Skeletal muscle tissue (tissue), 4 donors: ENCODE data around the gene TINAGL1. TPM values are rescaled to one million over a fixed set of nuclear protein-coding genes. Genes with fewer than 3 reads are reported as not detected.

Experiments
- H3K27ac ChIP-seq: one replicate; pipeline ENCODE4 v1.7.0; 2013; ENCODE audit warnings: mild to moderate bottlenecking, low read depth, low read length, inconsistent platforms
- H3K27me3 ChIP-seq, 3 donors: one replicate each; pipeline ENCODE4 v1.7.0; 2013; ENCODE audit warnings: low read length in 3 of 3; ENCODE audit not compliant: control insufficient read depth in 3 of 3, insufficient read depth in 3 of 3
- H3K36me3 ChIP-seq, 3 donors: one replicate each; pipeline ENCODE4 v1.7.0; 2013; ENCODE audit warnings: low read length in 3 of 3; ENCODE audit not compliant: control insufficient read depth in 3 of 3, insufficient read depth in 3 of 3
- H3K4me1 ChIP-seq, 3 donors: one replicate each; pipeline ENCODE4 v1.7.0; 2013; ENCODE audit warnings: low read length in 3 of 3, mild to moderate bottlenecking in 3 of 3; ENCODE audit not compliant: control insufficient read depth in 3 of 3, insufficient read depth in 3 of 3
- H3K4me3 ChIP-seq, 3 donors: one replicate each; pipeline ENCODE4 v1.7.0; 2013; ENCODE audit warnings: low read length in 3 of 3
- H3K9ac ChIP-seq, 3 donors: one replicate each; pipeline ENCODE4 v1.7.0; 2013; ENCODE audit warnings: low read length in 3 of 3, mild to moderate bottlenecking in 3 of 3, moderate library complexity in 2 of 3, low read depth in 1 of 3
- H3K9me3 ChIP-seq, 3 donors: one replicate each; pipeline ENCODE4 v1.7.0; 2013; ENCODE audit warnings: low read length in 3 of 3; ENCODE audit not compliant: control insufficient read depth in 3 of 3
- total RNA-seq: library from RNA; depleted of rRNA; stranded (reverse); fragments of >200 nt; gene quantifications from one replicate; pipeline ENCODE4 v1.2.3, GENCODE V29; 2014
- donor health status: Osteomylitis.

TINAGL1 gene
- total RNA-seq, 1 donor from 2014 or later: 17.2 TPM

DNA sequence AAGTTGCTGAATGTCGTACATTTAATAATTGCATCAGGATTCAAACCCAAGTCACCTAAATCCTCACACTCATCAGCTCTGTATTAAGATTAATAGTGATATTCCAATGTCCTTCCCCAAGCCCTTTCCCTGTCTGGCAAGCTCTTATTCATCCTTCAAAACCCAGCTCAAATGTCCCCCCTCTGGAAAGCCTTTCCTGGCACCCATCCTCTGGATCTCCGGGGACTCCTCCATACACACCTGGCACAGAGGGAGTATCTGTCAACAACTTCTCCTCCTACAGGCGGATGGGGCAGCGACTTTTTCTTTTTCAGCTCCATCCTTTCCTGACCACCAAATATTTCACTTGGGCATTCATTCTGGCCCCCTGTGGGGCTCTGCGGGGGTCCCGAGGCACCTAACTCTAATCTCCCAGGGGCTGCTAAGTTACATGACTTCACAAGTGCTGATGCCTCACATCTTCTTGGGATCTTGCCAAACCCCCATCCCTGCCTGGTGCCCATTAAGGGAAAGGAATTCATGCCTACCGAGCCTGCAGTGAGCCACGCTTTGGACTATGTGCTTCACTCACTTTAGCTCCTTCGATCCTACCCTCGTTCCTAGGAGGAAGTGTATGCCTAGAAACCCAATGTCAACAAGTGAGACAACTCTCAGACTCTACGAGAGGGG is 15.2 kb downstream of the TINAGL1 start:
- Histone ChIP-seq H3K9me3 (no peaks in the 10 kb centered on the region), H3K4me1 (peaks cover 11 to 22% (median 11%) of the 10 kb centered on the region in 3 donors), H3K27me3 (peaks cover 0 to 17% (median 6%) of the 10 kb centered on the region in 3 donors), H3K27ac (no peak overlapping the region), H3K36me3 (no peaks in the 10 kb centered on the region), H3K9ac (no peak overlapping the region), H3K4me3 (no peak overlapping the region)

DNA sequence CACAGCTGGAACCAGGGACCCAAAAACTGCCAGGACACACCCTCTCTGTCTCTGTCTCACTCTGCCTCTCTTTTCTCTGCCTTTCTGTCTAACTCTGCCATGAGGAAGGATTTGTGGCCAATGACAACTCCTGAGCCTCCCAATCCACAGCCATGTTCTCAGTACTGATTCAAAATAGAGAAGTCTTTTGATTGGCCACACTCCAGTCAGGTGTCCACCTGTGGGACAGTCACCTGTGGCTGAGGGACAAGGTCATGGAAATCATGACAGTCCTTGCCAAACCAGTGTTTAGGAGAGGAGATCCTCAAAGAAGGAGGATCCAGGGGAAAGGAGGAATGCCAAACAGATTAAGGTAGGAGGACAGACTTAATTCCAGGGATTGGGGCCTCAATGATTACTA is 15.8 kb downstream of the TINAGL1 start:
- Histone ChIP-seq H3K4me3 (no peak overlapping the region), H3K4me1 (peaks cover 8 to 19% (median 11%) of the 10 kb centered on the region in 3 donors), H3K27ac (no peak overlapping the region), H3K9me3 (no peaks in the 10 kb centered on the region), H3K27me3 (peaks cover 0 to 17% (median 6%) of the 10 kb centered on the region in 3 donors), H3K36me3 (no peaks in the 10 kb centered on the region), H3K9ac (no peak overlapping the region)

DNA sequence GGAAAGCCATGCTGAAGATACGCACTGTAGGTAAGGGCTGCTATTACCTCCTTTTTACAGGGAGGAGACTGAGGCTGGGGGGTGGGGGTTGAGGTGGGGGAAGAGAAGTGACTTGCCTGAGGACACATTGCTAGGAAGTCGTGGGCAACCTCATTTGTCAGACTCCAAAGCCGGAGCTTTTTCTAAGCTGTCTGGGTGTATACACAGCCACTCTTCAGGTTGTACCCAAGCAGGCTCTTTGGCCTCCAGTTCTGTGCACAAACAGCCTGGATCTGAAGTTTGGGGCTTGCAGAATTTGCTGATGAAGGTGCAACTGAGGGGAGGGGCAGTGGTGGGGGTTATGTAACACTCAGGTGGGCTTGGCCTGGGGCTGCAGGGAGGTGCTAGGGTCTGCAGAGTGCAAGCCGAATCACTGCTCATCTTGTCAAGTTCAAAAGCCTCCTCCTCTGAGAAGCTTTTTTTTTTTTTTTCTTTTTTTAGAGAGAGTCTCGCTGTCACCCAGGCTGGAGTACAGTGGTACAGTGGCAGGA is 16.9 kb downstream of the TINAGL1 start:
- Histone ChIP-seq H3K4me3 (no peak overlapping the region), H3K9ac (no peak overlapping the region), H3K4me1 (peaks cover 0 to 9% (median 4%) of the 10 kb centered on the region in 3 donors), H3K27me3 (peaks cover 0 to 9% (median 4%) of the 10 kb centered on the region in 3 donors), H3K9me3 (no peaks in the 10 kb centered on the region), H3K27ac (no peak overlapping the region), H3K36me3 (no peaks in the 10 kb centered on the region)

DNA sequence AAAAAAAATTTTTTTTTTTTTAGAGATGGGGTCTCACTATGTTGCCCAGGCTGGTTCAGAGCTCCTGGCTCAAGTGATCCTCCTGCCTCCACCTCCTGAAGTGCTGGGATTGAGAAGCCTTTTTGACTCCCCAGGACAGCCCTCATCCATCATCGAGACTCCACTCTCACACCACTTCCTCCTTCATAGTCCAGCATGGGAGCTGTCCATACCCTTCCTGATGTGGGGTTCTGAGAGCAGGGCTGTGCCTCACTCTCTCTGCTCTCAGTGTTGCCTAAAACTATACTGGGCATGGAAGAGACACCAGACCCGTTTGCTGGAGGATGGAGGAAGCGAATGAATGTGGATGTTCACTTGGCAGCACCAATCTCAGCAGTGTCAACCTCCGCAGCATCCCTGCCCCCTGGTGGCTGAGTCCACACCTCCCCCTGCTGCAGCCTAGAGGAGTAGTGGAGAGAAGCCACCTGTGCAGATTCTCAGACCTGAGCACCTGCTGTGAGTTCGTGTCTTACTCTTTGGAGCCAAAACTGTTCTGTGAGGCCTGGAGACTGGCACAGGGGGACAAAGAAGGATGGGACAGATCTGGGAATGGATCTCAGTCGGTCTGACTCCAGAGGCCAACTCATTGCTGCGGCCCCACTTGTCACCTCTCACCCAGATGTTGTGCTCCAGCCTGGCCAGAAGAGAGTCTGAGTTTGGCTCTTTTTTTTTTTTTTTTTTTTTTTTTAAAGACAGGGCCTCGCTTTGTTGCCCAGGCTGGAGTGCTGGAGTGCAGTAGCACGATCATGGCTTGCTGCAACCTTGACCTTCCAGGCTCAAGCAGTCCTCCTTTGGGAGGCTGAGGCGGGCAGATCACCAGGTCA is 17.7 kb downstream of the TINAGL1 start:
- Histone ChIP-seq H3K4me1 (peaks cover 0 to 4% (median 0%) of the 10 kb centered on the region in 3 donors), H3K36me3 (no peaks in the 10 kb centered on the region), H3K27me3 (peaks cover 0 to 4% (median 0%) of the 10 kb centered on the region in 3 donors), H3K4me3 (no peak overlapping the region), H3K9me3 (no peaks in the 10 kb centered on the region), H3K9ac (peak overlapping the region in 1 of 3 donors; percentile 40), H3K27ac (no peak overlapping the region)

DNA sequence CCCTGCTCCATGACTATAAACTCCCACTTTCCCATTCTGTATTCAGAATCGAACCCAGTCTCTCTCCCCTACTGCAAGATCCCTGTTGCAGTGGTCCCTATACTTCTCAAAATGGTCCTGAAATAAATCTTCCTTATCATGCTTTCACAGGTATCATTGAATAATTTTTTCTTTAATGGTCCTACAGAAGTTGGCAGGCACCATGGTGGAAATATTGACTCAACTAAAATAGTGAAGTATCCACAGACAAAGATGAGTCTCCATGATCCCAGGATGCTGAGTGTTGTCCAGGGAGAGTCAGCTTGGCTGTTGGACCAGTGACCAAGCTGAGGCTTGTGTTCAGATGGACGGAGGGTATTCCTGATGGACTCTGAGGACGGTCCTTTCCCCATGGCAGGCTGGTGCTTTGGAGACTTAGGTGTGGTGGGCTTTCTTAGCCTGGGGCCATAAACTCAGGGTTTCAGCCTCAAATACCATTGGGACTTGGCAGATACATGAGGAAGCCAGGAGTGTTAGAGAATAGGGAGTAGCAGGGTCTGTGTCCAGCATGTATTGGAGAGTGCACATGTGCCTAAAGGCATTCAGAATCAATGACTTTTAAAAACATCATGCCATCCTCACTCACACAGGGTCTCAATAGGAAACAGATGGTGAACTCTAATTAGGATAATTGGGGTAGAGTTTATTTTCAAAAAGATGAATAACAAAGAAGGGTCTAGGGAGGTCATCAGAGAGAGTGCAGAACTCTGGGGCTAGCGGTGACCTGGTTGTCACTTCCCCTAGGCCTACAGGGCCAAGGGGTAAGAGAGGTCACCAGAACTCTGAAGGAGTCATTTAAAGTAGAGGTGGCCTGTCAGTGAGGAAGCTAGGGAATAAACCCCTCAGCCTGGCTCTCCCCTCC is 19.8 kb downstream of the TINAGL1 start:
- H3K9me3 ChIP-seq: no peaks in the 10 kb centered on the region
- peaks cover 0 to 2% (median 0%) of the 10 kb centered on the region in 3 donors for H3K4me1 ChIP-seq
- H3K27ac ChIP-seq: no peak overlapping the region
- H3K4me3 ChIP-seq: no peak overlapping the region
- H3K9ac ChIP-seq: no peak overlapping the region
- no peaks in the 10 kb centered on the region for H3K36me3 ChIP-seq
- H3K27me3 ChIP-seq: peaks cover 0 to 4% (median 0%) of the 10 kb centered on the region in 3 donors

DNA sequence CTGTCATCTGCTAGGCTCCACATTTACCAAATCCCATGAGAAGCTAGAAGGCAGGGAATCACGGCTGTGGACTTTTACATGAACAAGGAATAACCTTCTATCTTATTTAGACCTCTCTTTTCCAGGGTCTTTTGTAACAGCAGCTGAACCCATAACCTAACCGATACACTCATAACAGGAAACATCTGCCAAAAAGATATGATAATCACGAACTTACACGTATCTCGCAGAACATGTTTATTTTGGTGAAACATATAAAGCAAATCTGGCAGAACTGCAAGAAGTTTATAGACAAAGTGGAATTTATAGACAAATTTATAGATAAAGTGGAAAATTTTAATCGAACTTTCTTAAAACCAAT is 20.4 kb downstream of the TINAGL1 start:
- Histone ChIP-seq H3K27me3 (peaks cover 0 to 4% (median 0%) of the 10 kb centered on the region in 3 donors), H3K4me3 (no peak overlapping the region), H3K27ac (no peak overlapping the region), H3K9ac (no peak overlapping the region), H3K36me3 (no peaks in the 10 kb centered on the region), H3K9me3 (no peaks in the 10 kb centered on the region), H3K4me1 (peaks cover 0 to 2% (median 0%) of the 10 kb centered on the region in 3 donors)

DNA sequence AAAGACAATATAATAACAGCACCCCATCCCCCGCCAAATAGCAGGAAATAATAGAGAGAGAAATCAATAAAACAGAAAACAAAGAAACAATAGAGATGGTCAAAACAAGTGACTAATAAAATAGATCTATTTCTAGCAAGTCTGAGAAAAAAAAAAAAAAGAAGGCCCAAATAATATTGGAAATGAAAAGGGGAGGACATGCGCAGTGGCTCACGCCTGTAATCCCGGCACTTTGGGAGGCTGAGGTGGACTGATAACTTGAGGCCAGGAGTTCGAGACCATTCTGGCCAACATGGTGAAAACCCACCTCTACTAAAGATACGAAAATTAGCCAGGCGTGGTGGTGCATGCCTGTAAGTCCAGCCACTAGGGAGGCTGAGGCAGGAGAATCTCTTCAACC is 22.7 kb downstream of the TINAGL1 start:
- H3K27me3 ChIP-seq: peaks cover 0 to 4% (median 0%) of the 10 kb centered on the region in 3 donors
- H3K9me3 ChIP-seq: no peaks in the 10 kb centered on the region
- H3K4me3 ChIP-seq: no peak overlapping the region
- peaks cover 0 to 2% (median 0%) of the 10 kb centered on the region in 3 donors for H3K4me1 ChIP-seq
- H3K27ac ChIP-seq: no peak overlapping the region
- no peak overlapping the region for H3K9ac ChIP-seq
- H3K36me3 ChIP-seq: no peaks in the 10 kb centered on the region

DNA sequence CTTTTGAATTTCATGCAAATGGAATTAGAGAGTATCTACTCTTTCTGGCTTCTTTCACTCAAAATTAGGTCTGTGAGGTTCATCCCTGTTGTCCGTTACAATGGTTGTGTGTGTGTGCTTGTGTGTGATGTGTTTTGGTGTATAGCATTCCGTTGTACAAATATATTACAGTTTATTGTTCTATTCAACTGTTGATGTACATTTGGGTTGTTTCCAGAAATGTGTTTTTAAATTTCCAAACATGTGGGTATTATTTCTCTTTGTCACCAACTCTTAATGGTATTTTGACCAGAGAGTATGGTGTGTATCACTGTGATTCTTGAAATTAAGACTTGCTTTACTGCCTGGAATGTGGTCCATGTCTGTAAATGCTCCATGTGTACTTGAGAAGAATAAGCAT is 24.3 kb downstream of the TINAGL1 start:
- Histone ChIP-seq H3K27ac (no peak overlapping the region), H3K9me3 (no peaks in the 10 kb centered on the region), H3K36me3 (no peaks in the 10 kb centered on the region), H3K27me3 (peaks cover 0 to 4% (median 0%) of the 10 kb centered on the region in 3 donors), H3K4me1 (no peaks in the 10 kb centered on the region), H3K9ac (no peak overlapping the region), H3K4me3 (no peak overlapping the region)

DNA sequence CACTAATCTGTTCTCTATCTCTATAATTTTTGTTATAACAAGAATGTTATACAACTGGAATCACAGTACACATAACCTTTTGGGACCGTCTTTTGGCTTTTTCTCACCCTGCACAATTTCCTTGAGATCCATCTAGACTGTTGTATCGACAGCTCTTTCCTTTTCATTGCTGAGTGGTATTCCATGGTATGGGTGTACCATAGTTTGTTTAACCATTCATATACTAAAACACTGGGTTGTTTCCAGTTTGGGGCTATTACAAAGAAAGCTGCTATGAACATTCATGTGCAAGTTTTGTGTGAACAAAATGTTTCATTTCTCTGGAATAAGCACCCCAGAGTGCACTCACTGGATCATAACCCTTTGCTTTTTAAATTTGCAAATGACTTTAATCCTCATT is 25.8 kb downstream of the TINAGL1 start:
- H3K4me3 ChIP-seq: no peak overlapping the region
- H3K9ac ChIP-seq: no peak overlapping the region
- no peak overlapping the region for H3K27ac ChIP-seq
- H3K9me3 ChIP-seq: no peaks in the 10 kb centered on the region
- no peaks in the 10 kb centered on the region for H3K36me3 ChIP-seq
- H3K4me1 ChIP-seq: no peaks in the 10 kb centered on the region
- H3K27me3 ChIP-seq: no peaks in the 10 kb centered on the region
